ENCODE data around the gene LMNTD1.

LMNTD1 gene

GRCh38 chr12:25502596-25502995 lies 50.5 kb downstream of the LMNTD1 start:
- TF ChIP-seq CEBPB (IDR thresholded peaks at IDR 0.05) (no peak), TCF12 (IDR thresholded peaks at IDR 0.05; ENCODE audit: low read depth) (no peak), FOXM1 (IDR thresholded peaks at IDR 0.05; ENCODE audit: borderline replicate concordance, low read depth) (no peak), REST (IDR thresholded peaks at IDR 0.05; ENCODE audit: low read depth) (no peak), EGR1 (IDR thresholded peaks at IDR 0.05) (no peak), EP300 (IDR thresholded peaks at IDR 0.05; ENCODE audit: borderline replicate concordance) (no peak), CREB1 (IDR thresholded peaks at IDR 0.05; ENCODE audit: low read depth) (no peak), ZBTB7A (IDR thresholded peaks at IDR 0.05; ENCODE audit: low read depth) (no peak), TEAD4 (IDR thresholded peaks at IDR 0.05) (no peak), NFIC (IDR thresholded peaks at IDR 0.05) (no peak), YY1 (IDR thresholded peaks at IDR 0.05; ENCODE audit: low read depth) (no peak), RAD21 (IDR thresholded peaks at IDR 0.05; ENCODE audit: low read depth) (no peak), MAX (IDR thresholded peaks at IDR 0.05) (no peak), USF1 (IDR thresholded peaks at IDR 0.05) (no peak), TAF1 (IDR thresholded peaks at IDR 0.05; ENCODE audit: low read depth) (no peak)

- TF ChIP-seq ZBTB7A (IDR thresholded peaks at IDR 0.05; ENCODE audit: low read depth) (no peak), YY1 (IDR thresholded peaks at IDR 0.05; ENCODE audit: low read depth) (no peak), EGR1 (IDR thresholded peaks at IDR 0.05) (no peak), USF1 (IDR thresholded peaks at IDR 0.05) (no peak), NFIC (IDR thresholded peaks at IDR 0.05) (no peak), TAF1 (IDR thresholded peaks at IDR 0.05; ENCODE audit: low read depth) (no peak), FOXM1 (IDR thresholded peaks at IDR 0.05; ENCODE audit: borderline replicate concordance, low read depth) (no peak)
These were observed 51.0 kb downstream of the LMNTD1 start for GRCh38 chr12:25502118-25502517.

- no peak for TF ChIP-seq TEAD4 (IDR thresholded peaks at IDR 0.05)
- no peak for TF ChIP-seq MAX (IDR thresholded peaks at IDR 0.05)
- TF ChIP-seq TCF12 (IDR thresholded peaks at IDR 0.05; ENCODE audit: low read depth), result no peak
- TF ChIP-seq CREB1 (IDR thresholded peaks at IDR 0.05; ENCODE audit: low read depth), result no peak
- no peak for TF ChIP-seq NFIC (IDR thresholded peaks at IDR 0.05)
- TF ChIP-seq FOXM1 (IDR thresholded peaks at IDR 0.05; ENCODE audit: borderline replicate concordance, low read depth), result no peak
- no peak for TF ChIP-seq YY1 (IDR thresholded peaks at IDR 0.05; ENCODE audit: low read depth)
- no peak for TF ChIP-seq ZBTB7A (IDR thresholded peaks at IDR 0.05; ENCODE audit: low read depth)
- no peak for TF ChIP-seq USF1 (IDR thresholded peaks at IDR 0.05)
- no peak for TF ChIP-seq EP300 (IDR thresholded peaks at IDR 0.05; ENCODE audit: borderline replicate concordance)
- no peak for TF ChIP-seq RAD21 (IDR thresholded peaks at IDR 0.05; ENCODE audit: low read depth)
- no peak for TF ChIP-seq TAF1 (IDR thresholded peaks at IDR 0.05; ENCODE audit: low read depth)
- no peak for TF ChIP-seq REST (IDR thresholded peaks at IDR 0.05; ENCODE audit: low read depth)
- TF ChIP-seq CEBPB (IDR thresholded peaks at IDR 0.05), result no peak
- TF ChIP-seq EGR1 (IDR thresholded peaks at IDR 0.05), result no peak
These were observed 51.5 kb downstream of the LMNTD1 start for GRCh38 chr12:25501549-25501948.

- TF ChIP-seq REST (IDR thresholded peaks at IDR 0.05; ENCODE audit: low read depth) (no peak), CREB1 (IDR thresholded peaks at IDR 0.05; ENCODE audit: low read depth) (no peak), TEAD4 (IDR thresholded peaks at IDR 0.05) (no peak), NFIC (IDR thresholded peaks at IDR 0.05) (no peak), USF1 (IDR thresholded peaks at IDR 0.05) (no peak)
These were observed 52.4 kb downstream of the LMNTD1 start for GRCh38 chr12:25500651-25501050.
